ENCODE measurements around the gene PLCG2.
A peak's percentile ranks its signal among the peaks of the same experiment; 100 is the strongest.

PLCG2 gene

GRCh38 chr16:82011199-82011641, 232.1 kb downstream of the PLCG2 start, which contains the start of gene SDR42E1:
Gene SDR42E1, minus strand, starts transcription at chr16:82011470. Its CDS starts 10,612 bp downstream, at chr16:82000858.
- TF ChIP-seq CTCF (conservative IDR thresholded peaks at IDR 0.05; ENCODE audit: low read depth), result no peak
- ChIA-PET POLR2A (ENCODE audit: low non-redundant PET) (no interaction called here), CTCF (interaction anchor here (0.7 to 0.9 kb wide), 2 partner anchors 11 to 15 kb away, joined by 3 to 4 read pairs; no protein-coding TSS in a partner anchor)
- peak; percentile 79 for DNase-seq (ENCODE audit: low spot score)
- H3K27ac ChIP-seq, result peak within 1 kb of the TSS; percentile 48
